ENCODE results near the gene RUNX2. TPM values are rescaled to one million over a fixed set of nuclear protein-coding genes. Genes with fewer than 3 reads are reported as not detected.

The RUNX2 gene
- total and polyA plus RNA-seq, 3 donors from 2014 or later: 2.9 to 6.0 (median 4.3) TPM

- no peaks in the 10 kb centered on the region for H3K9me3 ChIP-seq
- TF ChIP-seq CTCF (IDR thresholded peaks at IDR 0.05) (no peak), POLR2A (IDR thresholded peaks at IDR 0.05) (no peak)
- no peak overlapping the region for H3K27ac ChIP-seq
- H3K4me1 ChIP-seq: peaks cover 8% of the 10 kb centered on the region
- H3K36me3 ChIP-seq (ENCODE audit: low read depth, missing control alignments): no peaks in the 10 kb centered on the region
- H3K27me3 ChIP-seq: no peaks in the 10 kb centered on the region
- DNase-seq: no peak
- intact Hi-C loops (cut with DNase I; ENCODE audit: low total_unique reads): no loop called here
- H3K4me3 ChIP-seq: no peak overlapping the region
- 74 to 80% methylated on average over 5 of the region's 5 CpGs for WGBS, 2 donors
Measured at GRCh38 chr6:45595010-45595851, 267.1 kb downstream of the RUNX2 start.

- H3K9me3 ChIP-seq: no peaks in the 10 kb centered on the region
- H3K36me3 ChIP-seq (ENCODE audit: low read depth, missing control alignments): no peaks in the 10 kb centered on the region
- intact Hi-C loops (cut with DNase I; ENCODE audit: low total_unique reads): no loop called here
- 87 to 91% methylated on average over 5 of the region's 5 CpGs for WGBS, 2 donors
- H3K27me3 ChIP-seq: no peaks in the 10 kb centered on the region
- no peak overlapping the region for H3K4me3 ChIP-seq
- no peak for TF ChIP-seq POLR2A (IDR thresholded peaks at IDR 0.05)
- TF ChIP-seq CTCF (IDR thresholded peaks at IDR 0.05): no peak
- DNase-seq: no peak
- H3K4me1 ChIP-seq: no peaks in the 10 kb centered on the region
- no peak overlapping the region for H3K27ac ChIP-seq
Measured at GRCh38 chr6:45597424-45597823, 269.3 kb downstream of the RUNX2 start.

GRCh38 chr6:45599053-45599452 is 270.9 kb downstream of the RUNX2 start:
- Histone ChIP-seq H3K4me1 (no peaks in the 10 kb centered on the region), H3K36me3 (ENCODE audit: low read depth, missing control alignments) (no peaks in the 10 kb centered on the region), H3K27ac (no peak overlapping the region), H3K4me3 (no peak overlapping the region), H3K27me3 (no peaks in the 10 kb centered on the region), H3K9me3 (no peaks in the 10 kb centered on the region)
- no peak for TF ChIP-seq CTCF (IDR thresholded peaks at IDR 0.05)
- TF ChIP-seq POLR2A (IDR thresholded peaks at IDR 0.05): no peak
- intact Hi-C loops (cut with DNase I; ENCODE audit: low total_unique reads): no loop called here
- DNase-seq: no peak

- Histone ChIP-seq H3K9me3 (no peaks in the 10 kb centered on the region), H3K27me3 (no peaks in the 10 kb centered on the region), H3K27ac (no peak overlapping the region), H3K36me3 (ENCODE audit: low read depth, missing control alignments) (no peaks in the 10 kb centered on the region), H3K4me3 (no peak overlapping the region), H3K4me1 (no peaks in the 10 kb centered on the region)
- no peak for TF ChIP-seq POLR2A (IDR thresholded peaks at IDR 0.05)
- no peak for TF ChIP-seq CTCF (IDR thresholded peaks at IDR 0.05)
- intact Hi-C loops (cut with DNase I; ENCODE audit: low total_unique reads): no loop called here
- 86 to 97% methylated on average over 1 of the region's 1 CpG for WGBS, 2 donors
- DNase-seq: no peak
Measured at GRCh38 chr6:45605971-45606370, 277.8 kb downstream of the RUNX2 start.

Measured in testis (tissue), 3 donors.